Nephron (organoid): ENCODE data around the gene PLA2G6.

Experiments used
- H3K27ac Mint-ChIP-seq, 3 experiments: 2 replicates each; pipeline ENCODE4 v1.8.0; 2020; ENCODE audit warnings: mixed read lengths in 3 of 3, mild to moderate bottlenecking in 2 of 3, moderate library complexity in 1 of 3
- H3K27me3 Mint-ChIP-seq: 2 replicates; pipeline ENCODE4 v1.8.0; 2021; ENCODE audit warnings: low read depth, mild to moderate bottlenecking, moderate library complexity, mixed read lengths
- H3K36me3 Mint-ChIP-seq: 2 replicates; pipeline ENCODE4 v1.8.0; 2020; ENCODE audit warnings: low read depth, mixed read lengths
- H3K4me1 Mint-ChIP-seq: 2 replicates; pipeline ENCODE4 v1.8.0; 2020; ENCODE audit warnings: mixed read lengths
- H3K4me3 Mint-ChIP-seq, 3 experiments: 2 replicates each; pipeline ENCODE4 v1.8.0; 2020; ENCODE audit warnings: mild to moderate bottlenecking in 3 of 3, mixed read lengths in 3 of 3, moderate library complexity in 2 of 3
- H3K9me3 Mint-ChIP-seq: 2 replicates; pipeline ENCODE4 v1.8.0; 2020; ENCODE audit warnings: mixed read lengths
- TF ChIP-seq, protein P1 (sequence below), 3 experiments: fragments of 200-600 bp; sonication (generic); IDR thresholded peaks; one replicate each; pipeline ENCODE4 v1.5.0; 2021; ENCODE audit warnings: antibody characterized with exemption in 3 of 3; ENCODE audit not compliant: unreplicated experiment in 3 of 3

Gene PLA2G6

DNA sequence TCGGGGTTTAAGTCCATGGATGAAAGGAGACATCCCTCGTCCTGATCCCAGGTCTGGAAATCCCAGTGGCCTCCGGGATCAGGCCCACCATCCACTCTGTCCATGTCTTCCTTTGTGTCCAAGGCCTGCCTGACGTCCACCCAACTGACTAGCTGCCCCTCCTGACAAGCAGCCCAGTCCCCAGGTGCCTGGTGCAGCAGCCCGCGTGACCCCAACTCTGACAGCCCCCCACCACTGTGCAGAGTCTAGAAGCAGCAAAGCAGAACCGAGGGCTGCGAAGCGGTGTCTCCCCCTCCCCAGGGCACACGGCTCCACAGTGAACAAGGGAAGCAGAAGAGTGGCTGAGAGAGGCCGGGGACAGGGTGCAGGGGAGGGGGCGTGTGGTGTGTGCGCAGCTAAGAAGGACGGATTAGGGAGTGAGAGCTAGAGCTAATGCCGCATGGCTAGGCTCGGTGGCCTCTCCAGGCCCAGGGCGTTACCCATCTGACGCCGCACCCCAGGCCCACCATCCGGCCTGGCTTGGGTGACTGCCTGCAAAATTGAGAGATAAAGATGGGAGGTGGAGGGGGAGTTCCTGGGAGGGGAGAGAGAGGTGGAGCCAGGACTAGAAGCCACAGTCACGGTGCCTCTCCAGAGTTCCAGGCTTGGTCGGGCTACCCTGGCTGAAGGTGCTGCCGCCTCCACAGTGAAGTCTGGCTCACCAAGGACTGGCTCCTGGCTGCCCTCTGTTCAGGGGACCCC, 54.5 kb downstream of the PLA2G6 start:
- no peak overlapping the region for H3K4me3 Mint-ChIP-seq
- TF ChIP-seq, protein P1, sequence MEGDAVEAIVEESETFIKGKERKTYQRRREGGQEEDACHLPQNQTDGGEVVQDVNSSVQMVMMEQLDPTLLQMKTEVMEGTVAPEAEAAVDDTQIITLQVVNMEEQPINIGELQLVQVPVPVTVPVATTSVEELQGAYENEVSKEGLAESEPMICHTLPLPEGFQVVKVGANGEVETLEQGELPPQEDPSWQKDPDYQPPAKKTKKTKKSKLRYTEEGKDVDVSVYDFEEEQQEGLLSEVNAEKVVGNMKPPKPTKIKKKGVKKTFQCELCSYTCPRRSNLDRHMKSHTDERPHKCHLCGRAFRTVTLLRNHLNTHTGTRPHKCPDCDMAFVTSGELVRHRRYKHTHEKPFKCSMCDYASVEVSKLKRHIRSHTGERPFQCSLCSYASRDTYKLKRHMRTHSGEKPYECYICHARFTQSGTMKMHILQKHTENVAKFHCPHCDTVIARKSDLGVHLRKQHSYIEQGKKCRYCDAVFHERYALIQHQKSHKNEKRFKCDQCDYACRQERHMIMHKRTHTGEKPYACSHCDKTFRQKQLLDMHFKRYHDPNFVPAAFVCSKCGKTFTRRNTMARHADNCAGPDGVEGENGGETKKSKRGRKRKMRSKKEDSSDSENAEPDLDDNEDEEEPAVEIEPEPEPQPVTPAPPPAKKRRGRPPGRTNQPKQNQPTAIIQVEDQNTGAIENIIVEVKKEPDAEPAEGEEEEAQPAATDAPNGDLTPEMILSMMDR (IDR thresholded peaks at IDR 0.05; ENCODE audit: unreplicated experiment in 3 of 3): no peak
- no peaks in the 10 kb centered on the region for H3K9me3 Mint-ChIP-seq
- no peak overlapping the region for H3K27ac Mint-ChIP-seq
- no peaks in the 10 kb centered on the region for H3K4me1 Mint-ChIP-seq
- peaks cover 2% of the 10 kb centered on the region for H3K36me3 Mint-ChIP-seq
- peaks cover 2% of the 10 kb centered on the region for H3K27me3 Mint-ChIP-seq

DNA sequence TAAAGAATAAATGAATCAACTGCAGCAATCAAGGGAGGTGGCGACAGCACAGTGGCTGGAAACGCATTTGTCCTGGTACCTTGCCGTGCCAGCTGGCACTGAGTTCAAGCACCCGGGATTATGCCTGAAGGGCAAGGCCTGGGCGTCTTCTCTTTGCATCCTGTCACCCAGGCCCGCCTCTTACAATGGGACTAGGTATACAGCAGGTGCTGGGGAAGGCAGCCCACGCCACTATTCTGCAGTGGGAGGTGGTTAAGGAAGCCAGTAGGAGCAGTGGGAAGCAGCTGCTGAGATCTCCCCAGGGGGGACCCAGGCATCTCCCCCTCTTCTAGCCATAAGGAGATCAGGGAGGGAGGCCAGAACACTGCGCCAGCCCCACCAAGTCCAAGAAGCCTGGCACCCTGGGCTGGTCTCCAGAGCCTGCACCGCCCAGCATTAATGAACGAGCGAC, 55.9 kb downstream of the PLA2G6 start:
- H3K27me3 Mint-ChIP-seq: peaks cover 3% of the 10 kb centered on the region
- no peak overlapping the region for H3K27ac Mint-ChIP-seq
- H3K4me3 Mint-ChIP-seq: no peak overlapping the region
- no peaks in the 10 kb centered on the region for H3K36me3 Mint-ChIP-seq
- H3K9me3 Mint-ChIP-seq: no peaks in the 10 kb centered on the region
- TF ChIP-seq, protein P1 (IDR thresholded peaks at IDR 0.05; ENCODE audit: unreplicated experiment in 3 of 3): no peak
- H3K4me1 Mint-ChIP-seq: no peaks in the 10 kb centered on the region

DNA sequence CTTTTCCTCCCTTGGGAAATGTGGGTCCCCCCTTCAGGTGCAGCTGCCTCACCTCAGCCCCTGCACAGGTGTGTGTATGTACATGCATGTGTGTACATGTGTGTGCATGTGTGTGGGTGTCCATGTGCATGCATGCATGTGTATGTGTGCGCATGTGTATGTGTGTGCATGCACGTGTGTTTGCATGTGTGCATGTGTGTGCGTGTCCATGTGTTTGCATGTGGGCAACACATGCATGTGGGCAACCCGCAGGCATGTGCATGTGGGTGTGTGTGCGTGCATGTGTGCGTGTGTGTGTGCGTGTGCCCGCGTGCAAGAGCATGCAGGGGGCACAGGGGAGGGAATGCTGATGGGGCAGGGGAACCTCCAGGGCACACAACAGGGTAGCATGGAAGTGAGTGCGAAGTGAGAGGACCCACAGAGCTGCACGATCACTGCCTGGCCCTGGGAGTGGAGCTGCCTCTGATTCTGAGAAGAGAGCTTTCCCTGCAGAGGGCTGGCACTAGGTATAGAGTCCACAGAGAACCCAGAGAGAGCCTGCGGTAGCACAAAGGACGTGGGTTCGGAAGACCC, 56.5 kb downstream of the PLA2G6 start:
- Mint-ChIP-seq H3K27ac (no peak overlapping the region), H3K27me3 (peaks cover 3% of the 10 kb centered on the region), H3K9me3 (no peaks in the 10 kb centered on the region), H3K4me1 (no peaks in the 10 kb centered on the region), H3K4me3 (no peak overlapping the region), H3K36me3 (no peaks in the 10 kb centered on the region)
- TF ChIP-seq, protein P1 (IDR thresholded peaks at IDR 0.05; ENCODE audit: unreplicated experiment in 3 of 3): no peak

DNA sequence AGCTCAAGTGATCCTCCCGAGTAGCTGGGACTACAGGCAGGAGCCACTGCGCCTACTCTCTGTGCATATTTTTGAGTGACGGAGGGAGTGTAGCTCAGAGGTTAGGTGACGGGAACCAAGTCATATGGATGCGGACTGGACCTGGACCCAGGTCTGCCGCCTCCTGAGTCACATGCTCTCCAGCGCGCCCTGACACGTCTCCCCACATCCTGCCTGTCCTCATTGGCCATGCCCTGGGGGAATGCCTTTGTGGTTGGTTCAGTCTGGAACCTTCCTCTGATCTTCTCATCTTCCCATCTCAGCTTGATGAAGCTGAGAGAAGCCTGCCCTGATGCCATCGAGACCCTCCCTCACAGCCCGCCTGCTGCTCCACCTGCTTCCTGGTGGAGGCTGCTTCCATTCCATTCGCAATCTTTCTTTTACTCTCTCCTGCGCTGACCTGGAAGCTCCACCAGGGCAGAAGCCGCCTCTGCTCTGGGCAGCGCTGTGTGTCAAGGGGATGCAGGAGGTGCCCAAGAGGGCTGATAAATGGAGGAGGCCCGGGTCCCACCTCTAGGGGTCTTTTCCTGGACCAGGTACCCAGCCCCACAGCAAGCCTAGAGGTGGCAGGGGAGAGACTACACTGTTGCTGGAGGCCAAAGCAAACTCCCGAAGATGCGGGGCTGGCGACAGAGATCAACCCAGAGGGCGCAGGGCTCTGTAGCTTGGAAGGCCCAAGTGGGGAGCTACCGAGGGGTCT, 57.2 kb downstream of the PLA2G6 start:
- Mint-ChIP-seq H3K4me3 (no peak overlapping the region), H3K27me3 (peaks cover 6% of the 10 kb centered on the region), H3K36me3 (no peaks in the 10 kb centered on the region), H3K27ac (no peak overlapping the region), H3K4me1 (no peaks in the 10 kb centered on the region), H3K9me3 (no peaks in the 10 kb centered on the region)
- TF ChIP-seq, protein P1 (IDR thresholded peaks at IDR 0.05; ENCODE audit: unreplicated experiment in 3 of 3): no peak

DNA sequence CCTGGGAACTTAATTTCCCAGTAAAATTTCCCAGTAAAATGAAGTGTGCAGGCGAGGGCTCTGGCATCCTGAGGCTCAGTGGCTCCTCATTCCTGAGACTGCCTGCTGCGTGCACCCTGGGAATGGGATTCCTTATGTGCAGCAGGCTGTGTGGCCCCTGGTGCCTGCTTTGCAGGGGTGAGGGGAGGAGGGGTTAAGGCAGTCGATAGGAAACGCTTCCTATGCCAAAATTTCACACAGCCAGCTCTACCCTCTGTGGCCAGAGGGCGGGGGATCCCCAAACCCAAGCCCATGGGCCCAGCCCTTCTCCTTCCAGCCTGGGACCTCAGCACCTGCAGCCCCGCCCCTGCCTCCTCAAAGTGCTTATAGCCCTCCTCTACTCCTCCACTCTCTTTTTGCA, 59.0 kb downstream of the PLA2G6 start:
- Mint-ChIP-seq H3K27ac (no peak overlapping the region), H3K9me3 (no peaks in the 10 kb centered on the region), H3K4me3 (no peak overlapping the region), H3K27me3 (peaks cover 7% of the 10 kb centered on the region), H3K36me3 (no peaks in the 10 kb centered on the region), H3K4me1 (no peaks in the 10 kb centered on the region)
- TF ChIP-seq, protein P1 (IDR thresholded peaks at IDR 0.05; ENCODE audit: unreplicated experiment in 3 of 3): no peak
